ENCODE measurements around the gene TBC1D2. TPM values are rescaled to one million over a fixed set of nuclear protein-coding genes. Genes with fewer than 3 reads are reported as not detected.

Gene TBC1D2
- total and polyA plus RNA-seq, 2 of the 13 experiments (the other 11 are each of a cell fraction or from before 2014, with no cell fraction given): 2.0 to 2.8 TPM

- TF ChIP-seq SMAD9 (CRISPR knock-in tag; IDR thresholded peaks at IDR 0.05) (no peak), DDIT3 (CRISPR knock-in tag; IDR thresholded peaks at IDR 0.05) (no peak), ZGPAT (CRISPR knock-in tag; IDR thresholded peaks at IDR 0.05) (no peak), ZUFSP (CRISPR knock-in tag; IDR thresholded peaks at IDR 0.05; ENCODE audit: borderline replicate concordance) (no peak), TSC22D2 (CRISPR knock-in tag; IDR thresholded peaks at IDR 0.05; ENCODE audit: borderline replicate concordance) (no peak), HNF1B (CRISPR knock-in tag; IDR thresholded peaks at IDR 0.05) (no peak), KDM3A (CRISPR knock-in tag; IDR thresholded peaks at IDR 0.05; ENCODE audit: low read depth) (no peak), ZBTB42 (CRISPR knock-in tag; IDR thresholded peaks at IDR 0.05) (no peak), MTA3 (CRISPR knock-in tag; IDR thresholded peaks at IDR 0.05) (no peak), PTBP1 (IDR thresholded peaks at IDR 0.05; ENCODE audit: low read depth, low read length, poor library complexity, severe bottlenecking) (no peak), FIP1L1 (IDR thresholded peaks at IDR 0.05; ENCODE audit: borderline replicate concordance, insufficient read depth, low read depth, low read length) (no peak), ELF4 (CRISPR knock-in tag; IDR thresholded peaks at IDR 0.05; ENCODE audit: borderline replicate concordance) (no peak), ASH2L (IDR thresholded peaks at IDR 0.05; ENCODE audit: insufficient read length, low read depth, low read length) (peak; percentile 27), PITX1 (CRISPR knock-in tag; IDR thresholded peaks at IDR 0.05) (no peak), MED8 (CRISPR knock-in tag; IDR thresholded peaks at IDR 0.05; ENCODE audit: insufficient replicate concordance) (no peak), FOXP4 (CRISPR knock-in tag; IDR thresholded peaks at IDR 0.05) (peak; percentile 82), RCOR2 (CRISPR knock-in tag; IDR thresholded peaks at IDR 0.05) (peak; percentile 47; the same call in 1 of the 2 replicates), KDM2A (CRISPR knock-in tag; IDR thresholded peaks at IDR 0.05; ENCODE audit: borderline replicate concordance, low read depth) (no peak), ARNTL (CRISPR knock-in tag; IDR thresholded peaks at IDR 0.05) (no peak), KDM1A (CRISPR knock-in tag; IDR thresholded peaks at IDR 0.05) (peak; percentile 67; the same call in 1 of the 2 replicates)
Measured at GRCh38 chr9:98168941-98169488, 86.4 kb downstream of the TBC1D2 start (continued).

Data from HepG2 (cell line).